GM21619 (cell line): ENCODE data around the gene MGMT.
A peak's percentile ranks its signal among the peaks of the same experiment; 100 is the strongest.

Experiments
- ATAC-seq: cut with Tn5 transposase; IDR thresholded peaks from one replicate; pipeline ENCODE4 v1.9.1; 2021; ENCODE audit not compliant: unreplicated experiment

Gene MGMT

DNA sequence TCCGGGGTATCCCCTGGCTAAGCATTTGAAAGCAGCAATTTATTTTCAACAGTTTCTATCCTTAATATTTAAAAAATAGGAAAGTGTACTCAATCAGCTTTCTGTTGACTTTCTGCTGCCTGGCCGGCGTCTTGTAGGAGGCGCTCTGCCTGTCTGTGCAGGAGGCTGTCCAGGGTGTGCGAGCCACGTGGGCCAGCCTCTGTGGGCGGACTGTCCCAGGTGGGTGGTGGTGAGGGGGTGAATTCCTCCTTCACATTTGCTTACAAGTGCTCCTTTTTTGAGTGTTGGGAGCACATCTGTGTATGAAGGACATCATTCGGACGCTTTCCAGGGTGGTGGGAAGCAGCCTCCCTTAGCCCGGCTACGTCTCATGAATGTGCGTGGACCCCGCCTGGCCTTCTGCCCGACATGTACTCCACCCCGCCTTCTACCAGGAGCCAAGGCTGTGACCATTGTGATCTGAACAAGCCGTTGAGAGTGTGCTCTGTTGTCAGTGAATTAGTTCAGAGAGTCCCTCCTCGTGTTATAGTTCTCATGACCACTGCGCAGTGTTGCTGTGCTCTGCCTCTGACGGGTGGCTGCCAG lies 114.9 kb downstream of the MGMT start:
- no peak for ATAC-seq

DNA sequence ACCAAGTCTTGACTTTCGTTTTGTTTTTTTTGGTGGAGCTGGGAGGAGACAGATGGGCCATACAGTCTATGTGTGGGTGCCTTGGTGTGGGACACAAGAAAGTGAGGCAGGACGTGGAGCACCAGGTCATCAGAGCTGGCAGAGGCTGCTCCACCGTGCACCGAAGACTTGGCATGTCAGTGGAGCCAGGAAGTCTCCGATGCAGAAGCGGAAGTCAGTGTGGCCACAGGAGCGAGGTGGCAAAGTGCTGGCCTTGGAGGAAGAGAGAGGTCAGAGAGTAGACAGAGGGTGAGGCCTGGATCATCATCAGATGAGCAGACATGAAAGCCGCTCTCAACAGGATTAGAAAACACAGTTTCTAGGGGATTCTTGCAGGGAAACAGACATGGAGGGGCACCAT lies 116.8 kb downstream of the MGMT start:
- no peak for ATAC-seq

DNA sequence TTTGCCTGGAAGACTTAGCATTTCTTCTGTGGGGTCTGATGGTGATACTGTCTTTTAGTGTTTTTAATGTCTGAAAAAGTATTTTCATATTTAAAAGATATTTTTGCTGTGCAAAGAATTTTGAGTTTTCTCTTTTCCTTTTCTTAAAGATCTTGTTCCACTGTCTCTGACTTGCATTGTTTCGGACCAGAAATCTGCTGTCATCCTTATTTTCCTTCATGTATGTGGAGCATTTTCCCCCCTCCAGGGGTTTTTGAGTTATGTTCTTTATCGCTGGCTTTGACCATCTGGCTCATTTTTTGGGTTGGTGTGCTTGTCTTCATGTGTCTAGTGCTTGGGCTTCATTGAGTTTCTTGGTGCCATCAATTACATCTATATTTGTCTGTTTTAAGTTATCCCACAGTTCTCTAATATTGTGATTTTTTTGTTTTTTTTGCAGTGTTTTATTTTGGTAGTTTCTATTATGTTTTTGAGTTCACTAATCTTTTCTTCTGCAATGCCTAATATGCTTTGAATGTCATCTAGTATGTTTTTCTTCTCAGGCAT lies 119.9 kb downstream of the MGMT start:
- no peak for ATAC-seq

DNA sequence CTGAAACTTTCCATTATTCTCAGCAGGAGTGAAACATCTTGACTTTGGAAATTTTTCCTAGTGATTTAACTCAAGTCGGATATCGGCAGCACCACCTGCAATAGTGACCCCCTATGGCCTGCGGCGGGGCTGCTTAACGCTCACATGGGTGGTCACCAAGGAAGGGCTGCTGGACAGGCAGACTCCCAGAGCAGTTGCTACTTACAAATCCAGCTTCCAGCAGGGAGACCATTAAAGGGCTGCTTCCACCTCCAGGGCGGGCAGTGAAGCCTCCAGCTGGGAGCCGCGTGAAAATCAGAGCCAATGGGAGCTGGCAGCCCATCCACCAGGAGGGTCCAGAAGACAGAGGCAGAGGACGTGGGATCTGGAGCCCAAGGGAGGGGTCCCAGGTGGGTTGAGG lies 122.5 kb downstream of the MGMT start:
- no peak for ATAC-seq

DNA sequence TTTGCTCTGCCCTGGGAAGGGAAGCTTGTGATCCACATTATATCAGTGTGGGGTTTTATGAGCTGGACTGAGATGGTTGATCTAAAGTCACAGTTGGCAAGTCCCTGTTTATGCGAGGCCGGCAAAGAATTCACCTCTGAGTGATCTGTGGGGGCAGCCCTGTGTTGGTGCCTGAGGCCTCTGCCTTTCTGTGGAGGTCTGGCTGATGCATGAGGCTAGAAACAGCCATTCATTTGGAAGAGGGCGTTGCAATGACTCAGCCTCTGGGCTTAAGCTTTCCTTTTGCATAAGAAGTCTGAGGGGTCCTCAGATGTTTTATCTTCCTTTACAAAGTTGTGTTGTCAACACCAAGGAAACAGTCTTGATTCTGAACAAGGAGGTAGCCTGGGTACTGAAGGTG lies 126.9 kb downstream of the MGMT start:
- no peak for ATAC-seq

DNA sequence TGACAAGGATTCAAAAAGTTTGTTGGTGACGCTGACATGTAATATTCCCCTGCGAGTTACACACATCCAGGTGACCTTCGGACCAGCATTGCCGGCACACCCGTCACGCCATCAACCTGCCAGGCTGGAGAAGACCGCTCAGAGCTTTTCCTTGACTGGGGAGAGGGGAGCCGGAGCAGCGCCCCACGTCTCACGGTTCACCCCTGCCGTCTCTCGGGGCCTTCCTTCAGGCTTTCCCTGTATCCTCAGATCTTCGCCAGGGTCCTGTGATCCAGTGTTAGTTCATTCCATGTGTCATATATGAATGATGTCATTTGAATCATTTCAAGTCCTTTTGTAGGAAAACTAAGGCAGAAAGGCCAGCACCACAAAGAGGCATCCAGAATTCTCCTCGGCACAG lies 127.8 kb downstream of the MGMT start:
- ATAC-seq = no peak

DNA sequence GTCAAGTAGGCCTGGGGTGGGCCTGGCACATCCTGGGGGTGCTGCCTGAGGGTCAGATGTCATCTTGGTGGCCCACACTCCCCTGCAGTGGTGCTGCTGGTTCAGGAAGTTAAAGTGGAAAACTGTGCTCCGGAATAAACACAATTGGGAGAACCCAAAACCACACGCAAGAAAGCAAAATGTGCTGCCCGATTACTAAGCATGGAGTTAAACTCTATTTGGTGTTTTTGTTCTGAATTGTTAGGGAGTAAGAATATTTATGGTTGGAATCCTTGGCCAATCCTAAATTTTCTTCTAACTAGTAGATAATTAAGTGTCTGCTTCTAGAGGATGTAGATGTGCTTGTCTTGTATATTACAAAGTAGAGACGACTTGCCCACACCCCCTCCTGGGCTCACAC lies 131.4 kb downstream of the MGMT start:
- ATAC-seq = no peak

DNA sequence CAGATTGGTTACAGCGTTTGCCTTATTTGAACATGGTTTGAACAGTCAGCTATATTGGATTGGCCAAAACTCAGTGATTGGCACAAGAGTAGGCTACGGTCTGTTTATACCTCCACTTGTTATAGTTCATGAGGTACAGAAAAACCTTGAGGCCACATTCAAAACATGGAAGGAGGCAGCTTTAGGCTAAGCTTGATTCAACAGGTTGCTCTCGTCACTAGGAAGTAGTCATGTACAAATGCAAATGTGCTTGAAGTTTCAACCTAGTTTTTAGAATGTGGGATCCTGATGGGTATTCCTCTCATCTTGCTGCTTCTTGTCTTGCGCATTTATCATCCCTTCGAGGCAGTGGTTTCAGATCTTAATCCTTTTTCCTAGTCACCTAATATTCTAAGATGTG lies 132.1 kb downstream of the MGMT start:
- ATAC-seq = no peak

DNA sequence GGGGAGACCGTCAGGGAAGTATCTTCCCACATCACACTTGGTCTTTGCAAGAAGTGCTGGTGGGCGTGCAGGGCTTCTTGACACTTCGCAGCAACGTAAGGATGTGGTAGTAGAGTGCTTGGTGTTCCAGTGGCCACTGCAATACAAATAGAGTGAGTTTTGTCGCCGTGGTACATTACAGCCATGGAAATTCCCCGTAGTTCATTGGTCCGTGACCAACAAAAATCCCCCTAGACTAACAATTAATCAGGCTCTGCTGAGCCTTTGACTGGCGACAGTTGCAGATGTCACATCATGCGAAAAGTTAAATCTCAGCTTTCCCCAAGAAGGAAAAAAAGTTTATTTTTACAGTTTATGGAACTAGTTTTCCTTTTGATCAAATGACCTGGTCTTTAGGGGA lies 134.7 kb downstream of the MGMT start:
- ATAC-seq = no peak

DNA sequence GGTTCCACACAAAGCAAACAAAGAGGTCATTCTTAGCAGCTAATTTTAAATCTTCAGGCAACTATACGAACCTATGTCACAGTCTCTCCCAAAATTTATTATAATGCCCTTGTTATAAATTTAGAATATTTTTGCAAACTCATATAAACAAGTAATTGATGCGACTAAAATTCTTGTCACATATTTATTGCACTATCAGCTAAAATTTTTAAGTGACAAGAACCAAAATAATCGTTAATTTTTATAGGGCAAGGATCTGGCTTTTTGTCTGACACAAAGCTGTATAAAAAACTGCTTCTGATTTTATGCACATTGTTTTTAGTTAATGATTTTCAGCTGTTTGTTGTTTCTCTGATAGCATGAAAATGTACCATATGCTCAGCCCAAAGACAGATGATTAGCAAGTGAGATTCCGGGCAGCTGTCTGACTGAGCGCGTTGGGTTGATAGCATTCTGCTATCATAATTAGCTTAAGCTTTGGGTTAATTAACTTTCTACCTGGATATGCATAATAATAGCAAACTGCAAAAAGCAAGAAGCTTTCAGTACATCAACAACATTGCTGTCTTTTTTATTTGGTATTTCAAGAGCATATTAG lies 136.0 kb downstream of the MGMT start:
- ATAC-seq = no peak

DNA sequence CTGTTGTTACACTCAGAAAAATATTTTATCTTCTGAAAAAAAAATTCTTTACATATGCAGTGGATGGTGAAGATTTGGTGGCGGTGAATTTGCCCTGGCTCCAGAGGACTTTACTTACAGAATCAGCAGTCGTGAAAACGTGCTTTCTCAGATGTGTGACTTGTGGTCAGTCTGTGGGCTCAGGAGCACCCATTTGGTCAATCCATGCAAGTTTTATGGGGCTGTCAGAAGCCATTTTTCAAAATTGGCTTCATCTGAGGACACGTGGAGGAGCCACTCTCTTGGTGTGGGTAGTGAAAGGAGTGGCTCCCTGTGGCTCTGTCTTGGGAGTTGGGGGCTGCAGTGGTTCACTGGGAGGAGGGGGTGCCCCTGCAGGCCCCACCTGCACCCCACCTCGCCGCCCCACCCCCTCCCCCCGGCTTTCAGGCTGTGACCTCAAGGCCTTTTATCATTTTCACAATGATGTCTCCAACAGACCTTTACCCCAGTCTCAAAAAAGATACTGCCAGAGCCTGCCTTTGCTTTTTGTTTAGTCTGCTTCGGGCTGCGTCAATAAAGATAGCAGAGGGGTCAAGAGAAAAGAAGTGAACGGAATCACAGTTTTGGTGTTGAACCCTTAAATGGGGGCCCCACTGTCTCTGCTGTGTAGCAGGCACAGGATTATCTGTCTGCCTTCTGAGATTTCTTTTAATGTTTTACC lies 137.4 kb downstream of the MGMT start:
- ATAC-seq = peak; percentile 37

DNA sequence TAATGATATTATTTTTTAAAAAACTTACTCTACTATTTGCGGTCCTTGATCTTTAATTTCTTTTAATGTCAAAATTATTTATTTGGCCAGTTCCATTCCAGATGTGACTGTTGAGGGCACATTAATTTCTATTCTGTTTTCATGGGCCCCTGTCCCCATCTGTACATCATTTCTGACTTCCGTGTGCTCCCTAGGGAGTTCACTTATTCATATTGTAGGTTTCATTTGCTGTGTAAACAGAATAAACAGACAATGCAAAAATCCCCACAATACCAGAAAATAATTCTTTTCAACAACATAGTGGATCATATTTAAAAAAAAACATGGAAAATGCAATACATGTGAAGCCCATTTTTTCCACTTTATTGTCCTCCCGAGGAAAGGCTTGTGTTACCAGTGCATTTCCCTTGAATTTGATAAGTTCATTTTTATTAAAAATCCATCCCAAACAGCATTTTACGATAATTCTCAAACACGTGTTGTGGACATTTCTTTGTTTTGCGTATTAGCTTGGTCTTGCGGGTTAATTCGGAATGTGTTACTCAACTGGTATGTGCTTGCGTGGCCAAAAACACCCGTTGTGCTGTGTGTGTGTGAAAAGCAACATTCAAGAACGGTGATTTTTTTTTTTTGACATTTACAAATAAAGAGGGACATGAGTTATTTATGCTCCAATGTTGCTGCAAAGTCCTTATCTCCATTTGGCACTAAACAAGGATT lies 138.4 kb downstream of the MGMT start:
- peak; percentile 56 for ATAC-seq

DNA sequence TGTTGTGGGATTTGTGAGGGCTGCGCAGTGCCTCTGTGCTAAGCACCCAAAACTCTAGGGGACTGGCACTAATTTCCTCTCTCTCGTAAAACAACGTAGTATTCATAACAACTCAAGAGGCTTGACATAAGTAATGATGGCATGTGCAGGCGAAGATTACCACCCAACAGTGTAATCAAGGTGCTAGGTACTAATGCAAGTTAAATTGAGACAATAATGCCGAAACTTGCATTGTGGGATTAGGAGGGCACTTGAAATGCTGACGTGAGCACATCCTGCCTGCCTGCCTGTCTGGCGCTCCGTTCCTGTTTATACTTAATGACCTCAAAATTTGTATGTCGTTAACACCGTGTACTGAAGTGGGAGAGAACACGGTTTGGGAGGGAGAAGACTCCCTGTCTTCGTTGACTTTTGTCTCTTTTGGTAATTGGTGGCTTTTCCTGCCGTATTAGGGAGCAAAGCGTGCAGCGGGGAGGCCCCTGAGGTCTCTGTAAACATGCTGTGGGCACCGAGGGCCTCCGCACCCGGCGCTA lies 139.0 kb downstream of the MGMT start:
- no peak for ATAC-seq

DNA sequence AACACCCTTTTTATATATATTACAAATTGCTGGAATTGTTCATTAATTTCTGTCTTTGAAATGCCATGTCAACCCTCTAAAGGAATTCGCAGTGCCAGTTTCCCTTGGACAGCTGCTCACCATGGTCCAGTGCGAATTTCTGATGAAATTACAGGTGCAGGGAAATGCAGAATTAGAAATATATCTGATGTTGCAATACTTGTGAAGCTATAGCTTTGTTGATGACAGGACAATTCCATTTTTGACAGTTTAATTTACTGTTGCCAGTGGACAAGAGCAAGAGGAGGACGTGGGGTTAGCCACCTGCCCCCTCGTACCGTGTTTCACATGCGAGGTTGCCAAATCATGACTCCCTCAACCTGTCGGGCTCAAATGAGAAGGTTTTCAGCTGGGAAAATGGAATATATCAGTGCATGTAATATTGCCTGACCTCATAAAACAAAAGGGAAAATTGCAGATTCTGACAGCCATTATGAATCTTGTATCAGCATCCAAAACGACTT lies 140.6 kb downstream of the MGMT start:
- ATAC-seq = no peak

DNA sequence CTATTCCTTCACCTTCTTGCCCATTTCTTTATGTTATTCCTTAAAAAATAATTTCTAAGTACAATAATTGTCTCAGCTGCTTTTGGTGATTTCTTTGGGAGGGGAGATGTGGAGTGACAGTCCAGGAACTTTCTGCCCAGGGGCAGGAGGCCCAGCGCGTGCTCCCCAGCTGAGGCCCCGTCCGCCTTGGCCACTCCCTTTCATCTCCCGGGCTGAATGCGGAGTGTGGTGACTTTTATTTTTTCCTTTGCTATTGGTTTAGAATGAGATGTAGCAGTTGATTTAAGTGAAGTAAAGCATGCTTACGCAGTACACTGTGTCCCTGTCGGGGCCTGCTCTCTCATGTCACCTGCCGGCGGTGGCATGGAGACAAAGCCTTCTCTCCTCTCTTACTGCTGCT lies 141.6 kb downstream of the MGMT start:
- no peak for ATAC-seq

DNA sequence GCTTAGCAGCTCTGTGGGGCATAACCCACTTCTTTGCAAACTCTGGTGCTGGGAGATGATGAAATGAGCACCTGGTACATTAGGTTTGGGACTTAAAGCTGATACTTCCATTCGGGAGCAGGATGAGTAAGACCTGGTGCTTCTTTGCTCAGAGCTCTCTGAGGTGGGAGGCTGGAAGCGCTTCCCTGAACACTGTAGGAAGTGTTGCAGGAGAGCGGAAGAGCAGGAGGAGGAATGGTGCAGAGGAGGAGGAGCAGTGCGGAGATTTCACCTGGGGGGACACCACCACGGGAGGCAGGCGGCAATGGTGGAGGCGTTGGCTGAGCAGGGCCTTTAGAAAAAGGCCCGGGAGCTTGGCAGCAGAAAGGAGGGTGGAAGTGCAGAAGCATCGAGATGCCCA lies 142.5 kb downstream of the MGMT start:
- ATAC-seq = no peak

DNA sequence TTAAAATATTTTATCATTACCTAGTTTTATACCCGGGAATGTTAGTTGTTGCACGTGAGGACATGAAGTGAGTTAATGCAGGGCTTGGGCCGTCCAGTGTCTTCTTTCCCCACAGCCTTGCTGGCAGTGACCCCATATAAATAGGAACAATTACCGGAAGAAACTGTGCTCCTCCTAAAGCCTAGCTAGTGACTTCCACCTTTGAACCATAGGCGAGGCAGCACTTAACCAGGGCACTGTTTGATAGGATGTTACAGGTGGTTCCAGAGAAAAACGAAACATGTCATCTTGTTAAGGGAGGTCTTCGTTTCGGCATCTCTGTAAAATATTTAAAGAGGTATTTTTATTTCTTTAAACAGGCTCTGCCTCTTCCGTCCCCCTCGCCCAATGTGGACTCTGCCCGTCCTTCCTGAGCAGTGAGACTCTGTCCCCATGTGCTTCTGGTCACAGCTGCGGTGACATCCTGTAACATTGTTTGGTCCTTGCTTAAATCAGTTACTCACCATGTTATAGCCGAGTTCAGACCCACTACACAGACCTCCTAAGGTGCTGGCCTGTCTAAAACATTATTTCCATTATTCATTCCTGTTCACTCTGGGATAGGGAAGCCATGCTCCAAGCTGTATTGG lies 145.6 kb downstream of the MGMT start:
- ATAC-seq = no peak

DNA sequence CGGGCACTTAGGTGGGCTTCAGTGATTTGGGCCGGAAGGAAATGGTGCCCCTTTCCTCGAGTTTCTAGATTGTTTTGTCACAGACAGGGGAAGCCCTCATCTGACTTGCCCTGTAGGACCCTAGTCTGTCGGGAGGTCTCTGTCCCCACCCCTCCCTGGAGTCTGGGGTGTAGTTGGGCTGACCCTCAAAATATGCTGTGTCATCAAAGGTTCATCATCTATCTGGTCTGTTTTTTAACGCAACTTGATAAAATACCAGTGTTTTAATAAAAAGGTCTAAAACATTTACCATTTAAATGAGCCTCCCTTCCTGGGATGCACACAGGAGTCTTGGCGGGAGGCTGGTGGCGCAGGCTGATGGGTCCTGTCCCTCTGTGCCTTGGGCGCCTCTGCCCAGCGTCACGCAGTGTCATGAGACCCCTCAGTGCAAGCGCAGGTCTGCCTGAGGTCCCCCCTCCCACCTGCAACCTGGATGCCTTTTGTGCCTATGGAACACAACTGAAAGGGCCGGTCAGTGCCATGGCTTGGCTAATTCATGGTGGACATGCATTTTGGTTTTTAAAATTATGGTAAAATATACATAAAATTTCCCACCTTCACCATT lies 146.4 kb downstream of the MGMT start:
- ATAC-seq = no peak

DNA sequence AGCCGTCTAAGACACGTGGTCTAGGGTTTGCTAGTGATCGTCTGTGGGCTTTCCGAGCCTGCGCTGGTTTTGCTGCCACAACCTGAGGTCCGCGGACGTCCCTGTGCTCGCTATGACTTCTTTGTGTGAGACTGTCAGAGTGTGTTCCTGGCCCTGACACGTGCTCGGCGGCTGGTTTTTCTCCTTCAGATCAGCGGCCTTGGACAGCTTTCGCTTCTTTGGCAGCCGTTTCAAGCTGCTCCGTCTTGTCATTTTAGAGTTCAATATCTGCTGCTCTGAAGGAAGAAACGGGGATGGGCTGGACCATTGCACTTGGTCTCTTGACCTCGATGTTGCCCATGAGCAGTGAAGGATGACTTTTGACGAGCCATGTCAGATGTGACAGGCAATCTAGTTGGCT lies 147.3 kb downstream of the MGMT start:
- ATAC-seq = no peak

DNA sequence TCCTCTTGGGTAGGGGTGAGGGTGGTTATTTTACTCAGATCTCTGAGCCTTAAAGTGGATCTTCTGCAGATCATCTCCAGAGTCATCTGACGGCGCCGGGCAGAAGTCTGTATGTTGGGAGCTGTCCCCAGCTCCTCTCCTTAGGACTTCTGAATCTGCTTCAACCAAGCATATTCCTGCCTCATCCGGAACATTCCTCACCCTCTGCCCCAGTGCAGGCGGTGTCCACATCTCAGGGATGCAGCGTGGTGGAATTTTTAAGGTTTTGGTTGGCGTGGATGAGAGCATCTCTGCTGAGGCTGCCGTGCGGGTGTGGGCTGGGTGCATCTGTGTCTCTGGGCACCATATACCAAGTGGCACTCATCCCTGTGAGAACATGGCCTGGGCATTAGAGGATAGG lies 148.3 kb downstream of the MGMT start:
- no peak for ATAC-seq
